ENCODE data around the gene PSMG3. TPM values are rescaled to one million over a fixed set of nuclear protein-coding genes. Genes with fewer than 3 reads are reported as not detected.

PSMG3 gene
- polyA plus RNA-seq, 1 donor (not counting 4 experiments of a cell fraction or from before 2014, with no cell fraction given), result 49.6 TPM

- DNase-seq (ENCODE audit: low read depth, low spot score) (peak; percentile 84), FAIRE-seq (peak; percentile 95)
- peaks cover 3% of the 10 kb centered on the region for H3K9me1 ChIP-seq (ENCODE audit: control insufficient read depth, extremely low read depth, insufficient read depth, low read length)
- H3K27ac ChIP-seq (ENCODE audit: control insufficient read depth, insufficient read depth, low read length), result peak overlapping the region; percentile 90
- H3K79me2 ChIP-seq (ENCODE audit: control insufficient read depth, insufficient read depth, low read length), result peaks cover 51% of the 10 kb centered on the region
- TF ChIP-seq EZH2 (IDR thresholded peaks at IDR 0.05; ENCODE audit: low read length), result no peak
- TF ChIP-seq CTCF (optimal IDR thresholded peaks at IDR 0.05 in 1 of 3, IDR thresholded peaks at IDR 0.05 in 1 of 3, conservative IDR thresholded peaks at IDR 0.05 in 1 of 3; ENCODE audit: extremely low read depth in 1 of 3, insufficient read depth in 2 of 3, low read length in 3 of 3), result no peak
- peak overlapping the region; percentile 80 to 89 (median 80) for H3K4me3 ChIP-seq (ENCODE audit: control insufficient read depth in 2 of 3, extremely low read depth in 1 of 3, insufficient read depth in 2 of 3, low read depth in 1 of 3, low read length in 3 of 3)
- dilution Hi-C loops (cut with MboI; ENCODE audit: extremely low pct_ligation_motif_present, low sequenced_read_pairs), result no loop called here
- no peaks in the 10 kb centered on the region for H3K9me3 ChIP-seq (ENCODE audit: control insufficient read depth, low read depth, low read length)
- peak overlapping the region; percentile 83 for H3K4me2 ChIP-seq (ENCODE audit: control insufficient read depth, extremely low read depth, insufficient read depth, low read depth, low read length)
- H3K9ac ChIP-seq (ENCODE audit: control insufficient read depth, extremely low read depth, insufficient read depth, low read length), result peak overlapping the region; percentile 86
- peaks cover 4 to 8% of the 10 kb centered on the region in 2 experiments for H3K36me3 ChIP-seq (ENCODE audit: control insufficient read depth in 2 of 2, extremely low read depth in 1 of 2, insufficient read depth in 2 of 2, low read length in 2 of 2)
- H4K20me1 ChIP-seq (ENCODE audit: control insufficient read depth, extremely low read depth, insufficient read depth, low read length), result peaks cover 9% of the 10 kb centered on the region
- H2AFZ ChIP-seq (ENCODE audit: control insufficient read depth, low read length), result no peak overlapping the region
- no peaks in the 10 kb centered on the region for H3K27me3 ChIP-seq (ENCODE audit: control insufficient read depth, extremely low read depth, insufficient read depth, low read length)
- peaks cover 46% of the 10 kb centered on the region for H3K4me1 ChIP-seq (ENCODE audit: control insufficient read depth, extremely low read depth, insufficient read depth, low read length)
Observed at GRCh38 chr7:1532456-1533254, 37.2 kb downstream of the PSMG3 start.

DNA sequence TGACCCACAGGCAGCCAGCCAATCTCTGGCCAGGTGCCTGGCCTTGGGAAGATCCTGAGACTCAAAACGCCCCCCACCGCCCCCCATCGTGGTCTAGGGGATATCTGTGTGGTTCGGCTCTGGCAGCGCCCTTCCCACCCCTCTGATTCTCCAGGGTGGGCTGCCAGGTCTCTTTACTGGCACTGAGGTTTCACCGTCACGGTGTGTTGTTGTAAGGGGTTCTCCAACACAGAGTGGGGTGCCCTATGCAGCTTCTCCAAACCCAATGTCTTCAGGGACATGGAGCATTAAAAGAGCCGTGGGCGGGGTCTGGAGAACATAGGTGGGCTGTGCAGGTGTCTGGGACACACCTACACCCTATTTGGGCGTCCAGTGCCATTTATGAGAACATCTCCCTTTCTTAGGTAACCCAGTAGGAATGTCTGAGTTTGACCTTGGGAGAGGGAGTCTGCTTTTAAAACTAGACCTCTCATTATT, 37.8 kb downstream of the PSMG3 start:
- peaks cover 4 to 8% of the 10 kb centered on the region in 2 experiments for H3K36me3 ChIP-seq (ENCODE audit: control insufficient read depth in 2 of 2, extremely low read depth in 1 of 2, insufficient read depth in 2 of 2, low read length in 2 of 2)
- H3K9me3 ChIP-seq (ENCODE audit: control insufficient read depth, low read depth, low read length), result no peaks in the 10 kb centered on the region
- H3K9me1 ChIP-seq (ENCODE audit: control insufficient read depth, extremely low read depth, insufficient read depth, low read length), result peaks cover 3% of the 10 kb centered on the region
- H4K20me1 ChIP-seq (ENCODE audit: control insufficient read depth, extremely low read depth, insufficient read depth, low read length), result peaks cover 9% of the 10 kb centered on the region
- no peaks in the 10 kb centered on the region for H3K27me3 ChIP-seq (ENCODE audit: control insufficient read depth, extremely low read depth, insufficient read depth, low read length)
- dilution Hi-C loops (cut with MboI; ENCODE audit: extremely low pct_ligation_motif_present, low sequenced_read_pairs), result no loop called here
- H2AFZ ChIP-seq (ENCODE audit: control insufficient read depth, low read length), result no peak overlapping the region
- TF ChIP-seq CTCF (optimal IDR thresholded peaks at IDR 0.05 in 1 of 3, IDR thresholded peaks at IDR 0.05 in 1 of 3, conservative IDR thresholded peaks at IDR 0.05 in 1 of 3; ENCODE audit: extremely low read depth in 1 of 3, insufficient read depth in 2 of 3, low read length in 3 of 3) (no peak), EZH2 (IDR thresholded peaks at IDR 0.05; ENCODE audit: low read length) (no peak)
- H3K4me3 ChIP-seq (ENCODE audit: control insufficient read depth in 2 of 3, extremely low read depth in 1 of 3, insufficient read depth in 2 of 3, low read depth in 1 of 3, low read length in 3 of 3), result peak overlapping the region; percentile 80 to 89 (median 80)
- peaks cover 45% of the 10 kb centered on the region for H3K4me1 ChIP-seq (ENCODE audit: control insufficient read depth, extremely low read depth, insufficient read depth, low read length)
- no peak for FAIRE-seq
- H3K27ac ChIP-seq (ENCODE audit: control insufficient read depth, insufficient read depth, low read length), result peak overlapping the region; percentile 90
- H3K79me2 ChIP-seq (ENCODE audit: control insufficient read depth, insufficient read depth, low read length), result peaks cover 47% of the 10 kb centered on the region
- no peak for DNase-seq (ENCODE audit: low read depth, low spot score)
- peak overlapping the region; percentile 86 for H3K9ac ChIP-seq (ENCODE audit: control insufficient read depth, extremely low read depth, insufficient read depth, low read length)
- H3K4me2 ChIP-seq (ENCODE audit: control insufficient read depth, extremely low read depth, insufficient read depth, low read depth, low read length), result peak overlapping the region; percentile 83
